Hepatocyte (in vitro differentiated cells): Measurements from ENCODE around the gene ADCY2. TPM values are rescaled to one million over a fixed set of nuclear protein-coding genes. Genes with fewer than 3 reads are reported as not detected.

ENCODE experiments used
- DNase-seq: peaks from one replicate; pipeline ENCODE4 v3.0.0-alpha.2; 2016; ENCODE audit warnings: low spot score
- H2AFZ ChIP-seq: fragments of 200-600 bp; sonication (generic); 2 replicates; pipeline ENCODE4 v1.6.0; 2016; ENCODE audit warnings: antibody characterized with exemption, mild to moderate bottlenecking
- H3K27ac ChIP-seq: fragments of 200-600 bp; sonication (generic); 2 replicates; pipeline ENCODE4 v1.5.1; 2016; ENCODE audit warnings: mild to moderate bottlenecking
- H3K27me3 ChIP-seq: fragments of 200-600 bp; sonication (generic); 2 replicates; pipeline ENCODE4 v1.6.1; 2016
- H3K36me3 ChIP-seq: fragments of 200-600 bp; sonication (generic); replicated peaks from 2 replicates; pipeline ENCODE4 v1.5.1; 2016; ENCODE audit warnings: low read depth; ENCODE audit not compliant: insufficient read depth
- H3K4me1 ChIP-seq: fragments of 200-600 bp; sonication (generic); 2 replicates; pipeline ENCODE4 v1.5.1; 2016; ENCODE audit warnings: mild to moderate bottlenecking, moderate library complexity; ENCODE audit not compliant: insufficient read depth
- H3K4me2 ChIP-seq: fragments of 200-600 bp; sonication (generic); 2 replicates; pipeline ENCODE4 v1.6.0; 2016
- H3K4me3 ChIP-seq: fragments of 200-600 bp; sonication (generic); 2 replicates; pipeline ENCODE4 v1.5.1; 2016; ENCODE audit warnings: mild to moderate bottlenecking
- H3K79me2 ChIP-seq: fragments of 200-600 bp; sonication (generic); 2 replicates; pipeline ENCODE4 v1.6.0; 2017; ENCODE audit warnings: mild to moderate bottlenecking
- H3K9me2 ChIP-seq: fragments of 200-600 bp; sonication (generic); replicated peaks from 2 replicates; pipeline ENCODE4 v1.6.0; 2017; ENCODE audit warnings: mild to moderate bottlenecking; ENCODE audit not compliant: insufficient read depth
- H3K9me3 ChIP-seq: fragments of 200-600 bp; sonication (generic); 2 replicates; pipeline ENCODE4 v1.5.1; 2016; ENCODE audit warnings: low read depth, mild to moderate bottlenecking
- H4K20me1 ChIP-seq: fragments of 200-600 bp; sonication (generic); 2 replicates; pipeline ENCODE4 v1.6.0; 2016; ENCODE audit warnings: mild to moderate bottlenecking; ENCODE audit not compliant: insufficient read depth, poor library complexity, severe bottlenecking
- CTCF ChIP-seq: fragments of 200-600 bp; sonication (generic); IDR thresholded peaks from 2 replicates; pipeline ENCODE4 v1.5.1; 2016; ENCODE audit warnings: antibody characterized with exemption, mild to moderate bottlenecking; ENCODE audit not compliant: poor library complexity
- EZH2 ChIP-seq: fragments of 200-600 bp; sonication (generic); IDR thresholded peaks from 2 replicates; pipeline ENCODE4 v1.6.1; 2016; ENCODE audit warnings: antibody characterized with exemption, mild to moderate bottlenecking, borderline replicate concordance
- EZH2phosphoT487 ChIP-seq: fragments of 200-600 bp; sonication (generic); IDR thresholded peaks from one replicate; pipeline ENCODE4 v1.6.1; 2018; ENCODE audit warnings: antibody characterized with exemption, mild to moderate bottlenecking, low read depth, moderate library complexity; ENCODE audit not compliant: unreplicated experiment, severe bottlenecking
- WGBS: methylation state at CpG from one replicate; pipeline ENCODE4 v1.1.6; 2016; ENCODE audit warnings: low lambda C conversion rate; ENCODE audit errors: missing lambda C conversion rate; 5-methylcytosine and 5-hydroxymethylcytosine counted together
- polyA plus RNA-seq: library from polyadenylated mRNA; unstranded; fragments of >200 nt; fragmentation: Nextera tagmentation; extraction: Ambion mirVana; gene quantifications from 2 replicates; pipeline ENCODE4 v1.2.1, GENCODE V29; 2016
- total RNA-seq: library from RNA; depleted of rRNA; stranded (reverse); fragments of >200 nt; gene quantifications from 2 replicates; pipeline ENCODE4 v1.2.3, GENCODE V29; 2014

Gene ADCY2
- total and polyA plus RNA-seq, 2 experiments from 2014 or later = 3.2 to 8.5 TPM

GRCh38 chr5:7516253-7516652 lies 120.3 kb downstream of the ADCY2 start:
- Histone ChIP-seq H3K4me1 (no peaks in the 10 kb centered on the region), H3K4me2 (no peak overlapping the region), H3K36me3 (no peaks in the 10 kb centered on the region), H3K9me3 (no peaks in the 10 kb centered on the region), H3K27ac (no peak overlapping the region), H3K4me3 (no peak overlapping the region), H2AFZ (no peak overlapping the region), H3K27me3 (no peaks in the 10 kb centered on the region), H3K79me2 (no peaks in the 10 kb centered on the region), H4K20me1 (no peaks in the 10 kb centered on the region), H3K9me2 (no peaks in the 10 kb centered on the region)
- DNase-seq = no peak
- WGBS = 81% methylated on average over 2 of the region's 2 CpGs
- TF ChIP-seq CTCF (no peak), EZH2 (no peak), EZH2phosphoT487 (no peak)

- Histone ChIP-seq H3K36me3 (no peaks in the 10 kb centered on the region), H2AFZ (no peak overlapping the region), H3K27ac (no peak overlapping the region), H4K20me1 (no peaks in the 10 kb centered on the region), H3K9me3 (no peaks in the 10 kb centered on the region), H3K79me2 (no peaks in the 10 kb centered on the region), H3K4me2 (no peak overlapping the region), H3K9me2 (no peaks in the 10 kb centered on the region), H3K4me3 (no peak overlapping the region), H3K27me3 (no peaks in the 10 kb centered on the region), H3K4me1 (no peaks in the 10 kb centered on the region)
- 61% methylated on average over 3 of the region's 3 CpGs for WGBS
- DNase-seq = no peak
- TF ChIP-seq EZH2 (no peak), EZH2phosphoT487 (no peak), CTCF (no peak)
These were observed 121.1 kb downstream of the ADCY2 start for GRCh38 chr5:7517006-7517405.

GRCh38 chr5:7518947-7519560 lies 123.1 kb downstream of the ADCY2 start:
- no peaks in the 10 kb centered on the region for H3K79me2 ChIP-seq
- no peaks in the 10 kb centered on the region for H3K36me3 ChIP-seq

More at GRCh38 chr5:7518947-7519560, 123.1 kb downstream of the ADCY2 start:
- H3K4me1 ChIP-seq = no peaks in the 10 kb centered on the region
- H3K9me3 ChIP-seq = no peaks in the 10 kb centered on the region
- H2AFZ ChIP-seq = no peak overlapping the region
- DNase-seq = peak; percentile 17
- H3K9me2 ChIP-seq = no peaks in the 10 kb centered on the region
- TF ChIP-seq EZH2phosphoT487 = no peak
- TF ChIP-seq EZH2 = no peak
- TF ChIP-seq CTCF = peak; percentile 7
- no peak overlapping the region for H3K27ac ChIP-seq
- H3K4me3 ChIP-seq = no peak overlapping the region
- no peaks in the 10 kb centered on the region for H4K20me1 ChIP-seq
- H3K27me3 ChIP-seq = no peaks in the 10 kb centered on the region
- WGBS = 56% methylated on average over 11 of the region's 11 CpGs
- no peak overlapping the region for H3K4me2 ChIP-seq
